CD14-positive monocyte (primary cell): ENCODE measurements around the gene TBC1D22A. TPM values are rescaled to one million over a fixed set of nuclear protein-coding genes. Genes with fewer than 3 reads are reported as not detected.

Source experiments
- DNase-seq, 3 donors: peaks; one replicate each; pipeline ENCODE4 v3.0.0-alpha.2; 2011 to 2022
- H2AFZ ChIP-seq: 2 replicates; pipeline ENCODE4 v1.6.0; 2012; ENCODE audit warnings: mild to moderate bottlenecking, low read depth, low read length, inconsistent platforms; ENCODE audit not compliant: insufficient read depth, poor library complexity, severe bottlenecking
- H3K27ac ChIP-seq, 2 donors: 1 replicate in 1 of 2; 2 replicates in 1 of 2; pipeline ENCODE4 v1.5.1; 2012 to 2013; ENCODE audit warnings: low read length in 2 of 2, control low read depth in 1 of 2, inconsistent platforms in 1 of 2, low read depth in 1 of 2, mild to moderate bottlenecking in 1 of 2
- H3K27me3 ChIP-seq, 2 donors: one replicate each; pipeline versions ENCODE4 v1.6.0 to v1.6.1; 2011 to 2013; ENCODE audit warnings: low read length in 2 of 2; ENCODE audit not compliant: control insufficient read depth in 2 of 2, insufficient read depth in 2 of 2
- H3K36me3 ChIP-seq, 2 donors: replicated peaks in 1 of 2; 1 replicate in 1 of 2; 2 replicates in 1 of 2; pipeline versions ENCODE4 v1.5.1 to v1.6.1; 2012 to 2013; ENCODE audit warnings: low read length in 2 of 2, control low read depth in 1 of 2, inconsistent platforms in 1 of 2, mild to moderate bottlenecking in 1 of 2; ENCODE audit not compliant: insufficient read depth in 2 of 2, control insufficient read depth in 1 of 2
- H3K4me1 ChIP-seq, 2 donors: 1 replicate in 1 of 2; 2 replicates in 1 of 2; pipeline versions ENCODE4 v1.5.1 to v1.6.1; 2012 to 2013; ENCODE audit warnings: low read length in 2 of 2, control low read depth in 1 of 2, inconsistent platforms in 1 of 2, mild to moderate bottlenecking in 1 of 2, moderate library complexity in 1 of 2; ENCODE audit not compliant: insufficient read depth in 2 of 2, control insufficient read depth in 1 of 2
- H3K4me2 ChIP-seq: replicated peaks from 2 replicates; pipeline ENCODE3; 2012; ENCODE audit warnings: low read length, moderate library complexity, mild to moderate bottlenecking; ENCODE audit not compliant: poor library complexity, severe bottlenecking; ENCODE audit errors: extremely low read depth
- H3K4me3 ChIP-seq, 3 experiments: fragments of 200-600 bp in 1 of 3; sonication (generic) in 1 of 3; replicated peaks in 1 of 3; 1 replicate in 2 of 3; 2 replicates in 1 of 3; pipeline ENCODE4 v1.5.1; 2011 to 2013; ENCODE audit warnings: low read length in 3 of 3, mild to moderate bottlenecking in 3 of 3, control low read depth in 2 of 3, low read depth in 2 of 3, inconsistent platforms in 1 of 3, moderate library complexity in 1 of 3
- H3K79me2 ChIP-seq: 2 replicates; pipeline ENCODE4 v1.6.0; 2012; ENCODE audit warnings: mild to moderate bottlenecking, control low read depth, inconsistent platforms, low read length, moderate library complexity; ENCODE audit not compliant: insufficient read depth
- H3K9ac ChIP-seq: 2 replicates; pipeline ENCODE4 v1.6.0; 2017; ENCODE audit warnings: low read length, mild to moderate bottlenecking; ENCODE audit not compliant: insufficient read depth, poor library complexity, severe bottlenecking
- H3K9me3 ChIP-seq, 2 donors: replicated peaks in 1 of 2; 1 replicate in 1 of 2; 2 replicates in 1 of 2; pipeline versions ENCODE4 v1.5.1 to v1.6.1; 2012 to 2013; ENCODE audit warnings: low read length in 2 of 2, control low read depth in 1 of 2; ENCODE audit not compliant: control insufficient read depth in 1 of 2, insufficient read depth in 1 of 2
- H4K20me1 ChIP-seq: 2 replicates; pipeline ENCODE4 v1.6.0; 2012; ENCODE audit warnings: mild to moderate bottlenecking, low read length, control low read depth, moderate library complexity; ENCODE audit not compliant: insufficient read depth
- H3K27ac Mint-ChIP-seq, 7 donors: one replicate each; pipeline ENCODE4 v1.8.0; 2020; ENCODE audit warnings: mild to moderate bottlenecking in 7 of 7, mixed read lengths in 7 of 7, moderate library complexity in 6 of 7, inconsistent platforms in 2 of 7
- H3K27me3 Mint-ChIP-seq, 3 donors: one replicate each; pipeline ENCODE4 v1.8.0; 2021 to 2022; ENCODE audit warnings: low read depth in 3 of 3, mild to moderate bottlenecking in 3 of 3, mixed read lengths in 3 of 3, moderate library complexity in 3 of 3, inconsistent platforms in 1 of 3
- H3K36me3 Mint-ChIP-seq, 2 donors: one replicate each; pipeline ENCODE4 v1.8.0; 2020; ENCODE audit warnings: mixed read lengths in 2 of 2, inconsistent platforms in 1 of 2, mild to moderate bottlenecking in 1 of 2
- H3K4me1 Mint-ChIP-seq: one replicate; pipeline ENCODE4 v1.8.0; 2020; ENCODE audit warnings: mild to moderate bottlenecking, mixed read lengths
- H3K4me3 Mint-ChIP-seq, 2 donors: one replicate each; pipeline ENCODE4 v1.8.0; 2020; ENCODE audit warnings: mild to moderate bottlenecking in 2 of 2, mixed read lengths in 2 of 2, moderate library complexity in 1 of 2
- H3K9me3 Mint-ChIP-seq, 7 donors: one replicate each; pipeline ENCODE4 v1.8.0; 2020 to 2022; ENCODE audit warnings: mixed read lengths in 7 of 7, mild to moderate bottlenecking in 6 of 7, moderate library complexity in 6 of 7, inconsistent platforms in 2 of 7
- CTCF ChIP-seq: fragments of 200-600 bp; IDR thresholded peaks from one replicate; pipeline ENCODE4 v1.8.0; 2022; ENCODE audit warnings: antibody characterized with exemption, mild to moderate bottlenecking
- WGBS: methylation state at CpG from one replicate; pipeline ENCODE4 v1.1.5; 2013; ENCODE audit warnings: missing lambda C conversion rate; ENCODE audit not compliant: insufficient coverage; 5-methylcytosine and 5-hydroxymethylcytosine counted together
- intact Hi-C, 2 donors: fragments of 100-400 bp; cut with micrococcal nuclease; formaldehyde crosslinking; loops; one replicate each; pipeline versions ENCODE4 v1.15.0 to v1.15.1; 2023
- polyA plus RNA-seq, 3 donors: library from polyadenylated mRNA; depleted of rRNA in 1 of 3; unstranded in 2 of 3; stranded (reverse) in 1 of 3; fragments of 300-500 nt in 2 of 3; fragments of >200 nt in 1 of 3; fragmentation: Illumina TruSeq in 2 of 3; gene quantifications; 1 replicate in 2 of 3; 2 replicates in 1 of 3; pipeline ENCODE4 v1.2.3, GENCODE V29; 2012 to 2021

TBC1D22A gene
- polyA plus RNA-seq, 3 donors: 25.9 to 36.2 (median 29.5) TPM

GRCh38 chr22:46806794-46807193, 44.3 kb downstream of the TBC1D22A start:
- Mint-ChIP-seq H3K27ac (peak overlapping the region in 1 of 7 donors; percentile 65), H3K36me3 (peaks cover 59 to 78% of the 10 kb centered on the region in 2 donors), H3K4me3 (no peak overlapping the region), H3K4me1 (peaks cover 11% of the 10 kb centered on the region), H3K27me3 (peaks cover 0 to 2% (median 1%) of the 10 kb centered on the region in 3 donors), H3K9me3 (peaks cover 0 to 3% (median 0%) of the 10 kb centered on the region in 7 donors)
- Histone ChIP-seq H3K9ac (no peak overlapping the region), H3K9me3 (no peaks in the 10 kb centered on the region), H3K4me2 (no peak overlapping the region), H3K27me3 (no peaks in the 10 kb centered on the region), H2AFZ (no peak overlapping the region), H3K4me1 (no peaks in the 10 kb centered on the region), H4K20me1 (peaks cover 96% of the 10 kb centered on the region), H3K4me3 (no peak overlapping the region), H3K27ac (no peak overlapping the region), H3K36me3 (peaks cover 57 to 84% of the 10 kb centered on the region in 2 donors), H3K79me2 (peaks cover 35% of the 10 kb centered on the region)
- no peak for DNase-seq
- intact Hi-C loops: no loop called here
- no peak for TF ChIP-seq CTCF
- WGBS: 26% methylated on average over 5 of the region's 7 CpGs

DNA sequence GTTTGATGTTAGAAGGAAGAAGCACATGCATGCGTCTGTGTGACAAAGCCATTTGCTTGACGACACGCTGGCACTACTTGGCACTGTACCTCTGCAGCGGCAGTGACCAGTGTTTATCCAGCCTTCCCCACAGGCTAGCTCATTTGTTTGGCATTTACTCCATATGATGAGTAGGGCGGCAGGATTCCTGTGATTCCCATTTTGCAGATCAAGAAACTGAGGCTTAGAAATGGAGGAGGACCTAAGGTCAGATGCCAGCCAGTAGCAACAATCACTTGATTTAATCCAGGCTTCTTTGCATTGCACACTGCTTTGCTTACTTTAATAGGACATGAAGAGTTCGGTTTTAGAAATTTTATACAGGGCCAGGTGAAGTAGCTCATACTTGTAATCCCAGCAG, 45.0 kb downstream of the TBC1D22A start:
- peaks cover 40% of the 10 kb centered on the region for H3K79me2 ChIP-seq
- H3K4me3 Mint-ChIP-seq: no peak overlapping the region
- H3K27ac Mint-ChIP-seq: peak overlapping the region in 1 of 7 donors; percentile 46
- H3K4me1 Mint-ChIP-seq: peaks cover 9% of the 10 kb centered on the region
- intact Hi-C loops: no loop called here
- H3K9me3 Mint-ChIP-seq: peaks cover 0 to 3% (median 0%) of the 10 kb centered on the region in 7 donors
- H3K4me2 ChIP-seq: no peak overlapping the region
- H4K20me1 ChIP-seq: peaks cover 96% of the 10 kb centered on the region
- DNase-seq: no peak
- 100% methylated on average over 6 of the region's 6 CpGs for WGBS
- H2AFZ ChIP-seq: no peak overlapping the region
- peaks cover 53 to 84% of the 10 kb centered on the region in 2 donors for H3K36me3 ChIP-seq
- H3K27me3 Mint-ChIP-seq: peaks cover 0 to 2% (median 0%) of the 10 kb centered on the region in 3 donors
- no peak overlapping the region for H3K9ac ChIP-seq
- peaks cover 53 to 76% of the 10 kb centered on the region in 2 donors for H3K36me3 Mint-ChIP-seq
- no peak overlapping the region for H3K27ac ChIP-seq
- H3K9me3 ChIP-seq: no peaks in the 10 kb centered on the region
- no peaks in the 10 kb centered on the region for H3K27me3 ChIP-seq
- H3K4me3 ChIP-seq: no peak overlapping the region
- no peaks in the 10 kb centered on the region for H3K4me1 ChIP-seq
- TF ChIP-seq CTCF: no peak
